K562 (cell line): Measurements from ENCODE around the gene PLXNB3. TPM values are rescaled to one million over a fixed set of nuclear protein-coding genes. Genes with fewer than 3 reads are reported as not detected.

Source experiments
- ARHGAP35 ChIP-seq: fragments of 450-650 bp; IDR thresholded peaks from 2 replicates; pipeline ENCODE4 v1.6.1; 2018; ENCODE audit not compliant: partially characterized antibody
- BCL6 ChIP-seq: fragments of 250-450 bp; sonication (Bioruptor Pico); IDR thresholded peaks from 2 replicates; pipeline ENCODE4 v1.4.0; 2020
- ELF4 ChIP-seq: fragments of 450-650 bp; formaldehyde crosslinking; IDR thresholded peaks from 2 replicates; pipeline ENCODE4 v1.4.0; 2022; ENCODE audit warnings: missing genetic modification characterization
- GTF2A2 ChIP-seq: IDR thresholded peaks from 2 replicates; pipeline ENCODE4 v1.6.1; 2016; ENCODE audit warnings: mild to moderate bottlenecking, missing genetic modification characterization, missing compliant biosample characterization
- KAT7 ChIP-seq: sonication (generic); formaldehyde crosslinking; IDR thresholded peaks from 2 replicates; pipeline ENCODE4 v1.8.0; 2022; ENCODE audit warnings: missing genetic modification reagents, mild to moderate bottlenecking, borderline replicate concordance
- MYBL2 ChIP-seq, 2 experiments: fragments of 450-650 bp in 1 of 2; sonication (generic) in 1 of 2; formaldehyde crosslinking in 1 of 2; IDR thresholded peaks; 2 replicates each; pipeline versions ENCODE4 v1.6.1 to v1.8.1; 2017 to 2022; ENCODE audit warnings: borderline replicate concordance in 1 of 2, inconsistent platforms in 1 of 2, low read depth in 1 of 2, mild to moderate bottlenecking in 1 of 2, missing genetic modification reagents in 1 of 2, moderate library complexity in 1 of 2
- MYNN ChIP-seq, 2 experiments: sonication (generic); formaldehyde crosslinking in 1 of 2; IDR thresholded peaks; 2 replicates each; pipeline versions ENCODE4 v1.5.0 to v1.6.1; 2016 to 2020; ENCODE audit warnings: antibody characterized with exemption in 1 of 2, missing genetic modification reagents in 1 of 2
- NCOA6 ChIP-seq: fragments of 450-650 bp; IDR thresholded peaks from 2 replicates; pipeline ENCODE4 v1.6.1; 2017; ENCODE audit warnings: mild to moderate bottlenecking
- NR2C1 ChIP-seq, 2 experiments: fragments of 450-650 bp; IDR thresholded peaks; 2 replicates each; pipeline ENCODE4 v1.6.1; 2017; ENCODE audit warnings: mild to moderate bottlenecking in 2 of 2, antibody characterized with exemption in 1 of 2, inconsistent platforms in 1 of 2, missing compliant biosample characterization in 1 of 2, missing genetic modification characterization in 1 of 2
- NUFIP1 ChIP-seq: fragments of 450-650 bp; IDR thresholded peaks from 2 replicates; pipeline ENCODE4 v1.6.1; 2018; ENCODE audit not compliant: partially characterized antibody
- POLR3A ChIP-seq: IDR thresholded peaks from 2 replicates; pipeline ENCODE4 v1.6.1; 2011; ENCODE audit warnings: borderline replicate concordance, mild to moderate bottlenecking, moderate library complexity; ENCODE audit not compliant: insufficient read length, insufficient read depth; ENCODE audit errors: extremely low read depth
- RCOR1 ChIP-seq, 2 experiments: IDR thresholded peaks; 2 replicates each; pipeline ENCODE4 v1.6.1; 2012; ENCODE audit warnings: low read depth in 2 of 2, low read length in 2 of 2, borderline replicate concordance in 1 of 2, improper control_type of control experiment in 1 of 2
- RNF219 ChIP-seq: fragments of 250-450 bp; sonication (Bioruptor Pico); IDR thresholded peaks from 2 replicates; pipeline ENCODE4 v1.5.0; 2022; ENCODE audit warnings: mild to moderate bottlenecking
- TAL1 ChIP-seq: fragments of 450-650 bp; IDR thresholded peaks from 2 replicates; pipeline ENCODE4 v1.6.1; 2016; ENCODE audit warnings: mild to moderate bottlenecking
- ZFP91 ChIP-seq: sonication (generic); formaldehyde crosslinking; IDR thresholded peaks from 2 replicates; pipeline ENCODE4 v1.8.0; 2022; ENCODE audit warnings: mild to moderate bottlenecking, missing genetic modification reagents
- ZNF512 ChIP-seq: IDR thresholded peaks from 2 replicates; pipeline ENCODE4 v1.6.1; 2016; ENCODE audit warnings: missing genetic modification characterization, missing compliant biosample characterization
- ZNF561 ChIP-seq: fragments of 450-650 bp; formaldehyde crosslinking; conservative IDR thresholded peaks from 2 replicates; pipeline ENCODE4 v1.4.0; 2020; ENCODE audit warnings: mild to moderate bottlenecking, moderate library complexity
- ZNF668 ChIP-seq: fragments of 250-450 bp; sonication (Bioruptor Pico); IDR thresholded peaks from 2 replicates; pipeline ENCODE4 v1.8.0; 2022; ENCODE audit warnings: mild to moderate bottlenecking, inconsistent platforms
- ZNF699 ChIP-seq: fragments of 250-450 bp; sonication (Bioruptor Pico); IDR thresholded peaks from 2 replicates; pipeline ENCODE4 v1.8.0; 2021; ENCODE audit warnings: mild to moderate bottlenecking, moderate library complexity; ENCODE audit not compliant: insufficient replicate concordance
- polyA plus RNA-seq, 8 experiments: library from polyadenylated mRNA; depleted of rRNA in 4 of 8; stranded (reverse) in 5 of 8; unstranded in 3 of 8; fragments of >200 nt; fragmentation: Nextera tagmentation in 2 of 8; fragmentation: Illumina TruSeq in 1 of 8; extraction: Ambion mirVana in 2 of 8; extraction: Trizol in 1 of 8; gene quantifications; 2 replicates each; pipeline versions ENCODE4 v1.2.1 to v1.2.3, GENCODE V29; 2011 to 2014; ENCODE audit warnings: inconsistent platforms in 1 of 8, missing spikeins in 1 of 8
- total RNA-seq, 7 experiments: library from RNA; depleted of rRNA in 6 of 7; stranded (reverse); fragments of >200 nt in 6 of 7; fragmentation: Illumina TruSeq in 2 of 7; extraction: Trizol in 2 of 7; gene quantifications; 2 replicates each; pipeline versions ENCODE4 v1.2.1 to v1.2.3, GENCODE V29; 2011 to 2021; ENCODE audit warnings: low replicate concordance in 1 of 7
- TF ChIP-seq, protein P1 (sequence below): fragments of 250-450 bp; sonication (Bioruptor Pico); IDR thresholded peaks from 2 replicates; pipeline ENCODE4 v1.5.0; 2020; ENCODE audit warnings: mild to moderate bottlenecking

PLXNB3 gene
- total and polyA plus RNA-seq, 9 of the 15 experiments (the other 6 are each of a cell fraction or from before 2014, with no cell fraction given) = 0.22 to 2.0 (median 1.4) TPM; not detected in 2

DNA sequence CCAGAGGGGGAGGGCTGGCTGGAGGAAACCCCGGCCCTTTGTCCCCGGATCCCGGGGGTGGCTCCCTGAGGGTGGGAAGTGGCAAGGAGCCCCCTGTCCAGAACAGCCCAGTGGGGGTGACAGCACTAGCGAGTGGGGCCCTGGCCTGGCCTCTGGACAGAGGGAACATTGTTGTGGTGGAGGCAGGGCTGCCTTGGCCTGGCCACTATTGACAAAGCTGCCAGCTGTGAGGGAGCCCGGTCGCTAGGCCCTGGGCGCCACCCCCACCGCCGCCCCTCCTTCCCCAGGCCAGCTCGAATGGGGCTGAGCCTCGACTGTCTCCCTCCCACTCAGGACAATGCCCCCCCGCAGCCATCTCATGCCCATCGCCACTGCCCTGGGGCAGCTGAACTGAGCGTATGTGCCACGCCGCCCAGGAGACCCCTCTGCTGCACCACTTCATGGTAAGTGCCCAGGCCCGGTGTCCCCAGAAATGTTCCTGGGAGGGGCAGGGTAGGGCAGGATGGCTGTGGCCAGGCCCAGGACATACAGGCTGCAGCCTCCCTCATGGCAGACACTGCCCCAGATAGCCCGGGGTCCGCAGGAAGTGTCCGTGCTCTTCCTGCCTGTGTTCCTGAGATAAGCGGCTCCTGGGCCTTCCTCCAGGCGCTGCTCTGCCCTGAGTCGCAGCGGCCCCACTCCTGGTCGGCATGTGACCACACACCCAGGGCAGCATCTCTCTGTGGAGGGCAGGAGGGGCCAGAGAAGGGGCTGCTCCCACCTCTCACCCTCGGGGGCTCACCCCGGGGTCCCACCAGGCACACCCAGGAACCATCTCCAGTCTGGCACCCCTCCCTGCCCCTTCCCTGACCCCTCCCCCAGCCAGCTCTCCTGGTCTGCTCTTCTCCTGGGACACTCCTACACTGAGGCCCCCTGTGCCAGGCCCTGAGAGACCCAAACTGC, 1.4 kb downstream of the PLXNB3 start (continued):
- no peak for TF ChIP-seq ZNF699 (CRISPR knock-in tag)
- TF ChIP-seq RCOR1 (IDR thresholded peaks at IDR 0.05; ENCODE audit: borderline replicate concordance in 1 of 2, low read depth in 2 of 2, low read length in 2 of 2) = peak in 1 of 2 experiments; percentile 64; a peak in 2 of 4 replicates
- no peak for TF ChIP-seq ARHGAP35
- no peak for TF ChIP-seq ZFP91
- no peak for TF ChIP-seq ELF4 (CRISPR knock-in tag)
- TF ChIP-seq NUFIP1 = no peak
- TF ChIP-seq MYBL2 (IDR thresholded peaks at IDR 0.05; ENCODE audit: low read depth) = no peak
- TF ChIP-seq MYBL2 (CRISPR knock-in tag; IDR thresholded peaks at IDR 0.05; ENCODE audit: borderline replicate concordance) = no peak
- peak; percentile 87 for TF ChIP-seq TAL1
- no peak for TF ChIP-seq NR2C1 (IDR thresholded peaks at IDR 0.05)
- no peak for TF ChIP-seq NR2C1 (tag; IDR thresholded peaks at IDR 0.05)
- TF ChIP-seq ZNF561 (CRISPR knock-in tag) = no peak
- TF ChIP-seq ZNF512 (tag) = no peak
- TF ChIP-seq POLR3A = no peak
- no peak for TF ChIP-seq KAT7 (CRISPR knock-in tag)
- TF ChIP-seq, protein P1, sequence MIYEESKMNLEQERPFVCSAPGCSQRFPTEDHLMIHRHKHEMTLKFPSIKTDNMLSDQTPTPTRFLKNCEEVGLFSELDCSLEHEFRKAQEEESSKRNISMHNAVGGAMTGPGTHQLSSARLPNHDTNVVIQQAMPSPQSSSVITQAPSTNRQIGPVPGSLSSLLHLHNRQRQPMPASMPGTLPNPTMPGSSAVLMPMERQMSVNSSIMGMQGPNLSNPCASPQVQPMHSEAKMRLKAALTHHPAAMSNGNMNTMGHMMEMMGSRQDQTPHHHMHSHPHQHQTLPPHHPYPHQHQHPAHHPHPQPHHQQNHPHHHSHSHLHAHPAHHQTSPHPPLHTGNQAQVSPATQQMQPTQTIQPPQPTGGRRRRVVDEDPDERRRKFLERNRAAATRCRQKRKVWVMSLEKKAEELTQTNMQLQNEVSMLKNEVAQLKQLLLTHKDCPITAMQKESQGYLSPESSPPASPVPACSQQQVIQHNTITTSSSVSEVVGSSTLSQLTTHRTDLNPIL (CRISPR knock-in tag) = no peak
- TF ChIP-seq MYNN (IDR thresholded peaks at IDR 0.05) = peak; percentile 76; the same call in 1 of the 2 replicates
- no peak for TF ChIP-seq MYNN (CRISPR knock-in tag; IDR thresholded peaks at IDR 0.05)
- no peak; the same call in 1 of the 2 replicates for TF ChIP-seq ZNF668 (CRISPR knock-in tag)
- no peak for TF ChIP-seq NCOA6
- no peak; the same call in 1 of the 2 replicates for TF ChIP-seq BCL6
- no peak for TF ChIP-seq RNF219
- no peak for TF ChIP-seq GTF2A2 (tag)
